ENCODE data around the gene FCHSD2.

- TF ChIP-seq, protein P1, sequence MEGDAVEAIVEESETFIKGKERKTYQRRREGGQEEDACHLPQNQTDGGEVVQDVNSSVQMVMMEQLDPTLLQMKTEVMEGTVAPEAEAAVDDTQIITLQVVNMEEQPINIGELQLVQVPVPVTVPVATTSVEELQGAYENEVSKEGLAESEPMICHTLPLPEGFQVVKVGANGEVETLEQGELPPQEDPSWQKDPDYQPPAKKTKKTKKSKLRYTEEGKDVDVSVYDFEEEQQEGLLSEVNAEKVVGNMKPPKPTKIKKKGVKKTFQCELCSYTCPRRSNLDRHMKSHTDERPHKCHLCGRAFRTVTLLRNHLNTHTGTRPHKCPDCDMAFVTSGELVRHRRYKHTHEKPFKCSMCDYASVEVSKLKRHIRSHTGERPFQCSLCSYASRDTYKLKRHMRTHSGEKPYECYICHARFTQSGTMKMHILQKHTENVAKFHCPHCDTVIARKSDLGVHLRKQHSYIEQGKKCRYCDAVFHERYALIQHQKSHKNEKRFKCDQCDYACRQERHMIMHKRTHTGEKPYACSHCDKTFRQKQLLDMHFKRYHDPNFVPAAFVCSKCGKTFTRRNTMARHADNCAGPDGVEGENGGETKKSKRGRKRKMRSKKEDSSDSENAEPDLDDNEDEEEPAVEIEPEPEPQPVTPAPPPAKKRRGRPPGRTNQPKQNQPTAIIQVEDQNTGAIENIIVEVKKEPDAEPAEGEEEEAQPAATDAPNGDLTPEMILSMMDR (IDR thresholded peaks at IDR 0.05) = no peak
- TF ChIP-seq POLR2A (IDR thresholded peaks at IDR 0.05) = no peak
Observed at GRCh38 chr11:73175551-73176144, 33.5 kb upstream of the FCHSD2 start.
